Measurements from ENCODE around the gene DPM3. TPM values are rescaled to one million over a fixed set of nuclear protein-coding genes. Genes with fewer than 3 reads are reported as not detected.

The DPM3 gene
- total RNA-seq, 1 donor from 2014 or later: 49.7 TPM

GRCh38 chr1:155182052-155182550, 41.8 kb upstream of the DPM3 start:
- TF ChIP-seq CTCF (IDR thresholded peaks at IDR 0.05; ENCODE audit: unreplicated experiment): no peak
- Mint-ChIP-seq H3K9me3 (no peaks in the 10 kb centered on the region), H3K4me1 (no peaks in the 10 kb centered on the region), H3K4me3 (no peak overlapping the region), H3K27me3 (ENCODE audit: low read depth) (no peaks in the 10 kb centered on the region), H3K36me3 (no peaks in the 10 kb centered on the region), H3K27ac (no peak overlapping the region)
- no peak for DNase-seq (ENCODE audit: low spot score in 2 of 2, unreplicated experiment in 2 of 2)

- no peaks in the 10 kb centered on the region for H3K27me3 Mint-ChIP-seq (ENCODE audit: low read depth)
Observed at GRCh38 chr1:155181371-155182051, 41.2 kb upstream of the DPM3 start.

GRCh38 chr1:155179112-155180031, 39.0 kb upstream of the DPM3 start:
- no peaks in the 10 kb centered on the region for H3K36me3 Mint-ChIP-seq
- TF ChIP-seq CTCF (IDR thresholded peaks at IDR 0.05; ENCODE audit: unreplicated experiment): no peak
- no peak for DNase-seq (ENCODE audit: low spot score in 2 of 2, unreplicated experiment in 2 of 2)
- no peak overlapping the region for H3K4me3 Mint-ChIP-seq
- H3K9me3 Mint-ChIP-seq: no peaks in the 10 kb centered on the region
- H3K4me1 Mint-ChIP-seq: peaks cover 5% of the 10 kb centered on the region
- H3K27ac Mint-ChIP-seq: no peak overlapping the region
- peaks cover 5% of the 10 kb centered on the region for H3K27me3 Mint-ChIP-seq (ENCODE audit: low read depth)

More at GRCh38 chr1:155181371-155182051, 41.2 kb upstream of the DPM3 start:
- H3K27ac Mint-ChIP-seq: no peak overlapping the region
- no peak for TF ChIP-seq CTCF (IDR thresholded peaks at IDR 0.05; ENCODE audit: unreplicated experiment)
- H3K4me1 Mint-ChIP-seq: no peaks in the 10 kb centered on the region
- no peak for DNase-seq (ENCODE audit: low spot score in 2 of 2, unreplicated experiment in 2 of 2)
- H3K4me3 Mint-ChIP-seq: no peak overlapping the region
- H3K9me3 Mint-ChIP-seq: no peaks in the 10 kb centered on the region
- no peaks in the 10 kb centered on the region for H3K36me3 Mint-ChIP-seq

- Mint-ChIP-seq H3K4me1 (peaks cover 10% of the 10 kb centered on the region), H3K9me3 (no peaks in the 10 kb centered on the region), H3K4me3 (no peak overlapping the region), H3K27ac (no peak overlapping the region), H3K27me3 (ENCODE audit: low read depth) (peaks cover 9% of the 10 kb centered on the region), H3K36me3 (no peaks in the 10 kb centered on the region)
- TF ChIP-seq CTCF (IDR thresholded peaks at IDR 0.05; ENCODE audit: unreplicated experiment): no peak
- DNase-seq (ENCODE audit: low spot score in 2 of 2, unreplicated experiment in 2 of 2): no peak
Observed at GRCh38 chr1:155178441-155179111, 38.2 kb upstream of the DPM3 start.

- H3K4me1 Mint-ChIP-seq: peaks cover 16% of the 10 kb centered on the region
- no peak for DNase-seq (ENCODE audit: low spot score in 2 of 2, unreplicated experiment in 2 of 2)
- no peak for TF ChIP-seq CTCF (IDR thresholded peaks at IDR 0.05; ENCODE audit: unreplicated experiment)
- no peak overlapping the region for H3K4me3 Mint-ChIP-seq
- no peaks in the 10 kb centered on the region for H3K36me3 Mint-ChIP-seq
- no peaks in the 10 kb centered on the region for H3K9me3 Mint-ChIP-seq
- no peak overlapping the region for H3K27ac Mint-ChIP-seq
- H3K27me3 Mint-ChIP-seq (ENCODE audit: low read depth): peaks cover 11% of the 10 kb centered on the region
Observed at GRCh38 chr1:155177918-155178281, 37.6 kb upstream of the DPM3 start.

Data from mesothelial cell of epicardium (in vitro differentiated cells).